Erythroblast (primary cell): ENCODE results near the gene AGAP1.

Experiments
- GATA1 ChIP-seq: IDR thresholded peaks from 2 replicates; pipeline ENCODE4 v1.6.1; 2011; ENCODE audit warnings: low read depth, mild to moderate bottlenecking, control low read depth, low read length, moderate library complexity
- POLR2A ChIP-seq: IDR thresholded peaks from 2 replicates; pipeline ENCODE4 v1.6.1; 2011; ENCODE audit warnings: mild to moderate bottlenecking, low read length

GRCh38 chr2:236173729-236174607, 680.1 kb downstream of the AGAP1 start:
- TF ChIP-seq POLR2A (no peak), GATA1 (no peak)
